Activated T-cell treated with anti-CD3 and anti-CD28 coated beads for 1 hour (primary cell): ENCODE data around the gene FAM240A.
"Not testable (repeated sequence)": the region's sequence is repeated elsewhere in the genome, so short reads cannot be mapped to it uniquely, and the experiment has no call there.

Experiments used
- DNase-seq: peaks from one replicate; pipeline ENCODE4 v3.0.0-alpha.2; 2020; ENCODE audit warnings: low read depth

Gene FAM240A

GRCh38 chr3:46586738-46587246 is 25.5 kb upstream of the FAM240A start:
- DNase-seq: no peak

GRCh38 chr3:46587268-46587667 is 25.1 kb upstream of the FAM240A start:
- DNase-seq: not testable (repeated sequence)

DNA sequence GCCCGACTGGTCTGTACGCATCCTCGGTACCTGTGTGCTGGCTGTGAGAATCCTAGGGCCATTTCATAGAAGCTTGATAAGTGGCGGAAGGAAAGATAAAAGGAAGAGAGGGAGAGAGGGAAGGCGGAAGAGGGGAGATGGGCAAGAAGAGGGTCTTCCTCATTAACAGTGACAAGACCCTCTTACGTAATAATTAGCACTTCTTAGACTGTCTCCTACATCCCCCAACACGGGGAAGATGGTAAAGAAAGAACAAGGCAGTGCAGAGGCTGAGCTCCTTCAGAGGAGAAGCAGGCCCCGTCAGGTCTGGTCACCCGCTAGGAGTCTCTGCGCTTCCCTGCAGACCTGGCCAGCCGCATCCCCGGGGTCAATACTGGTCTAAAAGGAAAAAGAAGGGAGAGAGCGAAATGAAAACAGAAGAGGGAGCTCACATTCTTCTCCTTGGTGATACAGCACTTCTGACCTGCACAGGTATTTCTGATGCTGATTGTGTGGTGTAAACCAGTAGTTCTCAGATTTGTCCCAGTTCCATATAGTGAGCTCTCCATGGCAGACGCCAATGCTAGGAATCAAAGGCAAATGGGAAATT is 19.0 kb upstream of the FAM240A start:
- DNase-seq: no peak

DNA sequence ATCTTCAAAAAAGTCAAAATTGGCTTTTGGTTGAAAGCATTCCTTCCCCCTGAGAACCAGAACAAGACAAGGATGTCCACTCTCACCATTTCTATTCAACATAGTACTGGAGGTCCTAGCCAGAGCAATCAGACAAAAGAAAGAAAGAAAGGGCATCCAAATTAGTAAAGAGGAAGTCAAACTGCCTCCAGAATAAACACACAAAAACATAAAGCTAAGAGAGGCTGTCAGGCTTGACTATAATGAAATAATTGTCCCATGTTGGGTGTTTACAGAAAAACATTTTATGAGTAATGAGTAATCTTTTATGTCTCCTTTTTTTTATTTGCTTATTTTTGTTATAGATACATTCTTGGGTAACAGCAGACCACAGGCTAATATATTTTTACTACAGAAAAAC is 18.3 kb upstream of the FAM240A start:
- DNase-seq: no peak

DNA sequence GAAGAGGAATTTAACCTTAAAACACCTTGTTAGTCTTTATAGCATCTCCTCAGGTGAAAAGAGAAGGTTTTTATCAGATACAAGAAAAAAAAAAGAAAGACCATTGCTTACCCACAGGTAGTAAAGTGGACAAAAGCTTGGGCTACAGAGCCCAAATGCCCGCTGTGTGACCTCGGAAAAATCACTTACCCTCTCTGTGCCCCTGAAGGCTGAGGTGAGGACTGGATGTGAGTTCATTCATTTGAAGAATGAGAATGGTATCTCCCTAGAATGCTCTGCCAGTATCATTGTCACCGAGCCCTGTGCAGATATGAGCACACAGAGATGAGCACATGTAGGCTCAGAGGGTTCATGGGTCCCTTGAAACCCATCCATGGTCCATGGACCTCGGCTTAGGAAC is 17.6 kb upstream of the FAM240A start:
- no peak for DNase-seq

GRCh38 chr3:46595819-46596314 is 16.5 kb upstream of the FAM240A start:
- no peak for DNase-seq

DNA sequence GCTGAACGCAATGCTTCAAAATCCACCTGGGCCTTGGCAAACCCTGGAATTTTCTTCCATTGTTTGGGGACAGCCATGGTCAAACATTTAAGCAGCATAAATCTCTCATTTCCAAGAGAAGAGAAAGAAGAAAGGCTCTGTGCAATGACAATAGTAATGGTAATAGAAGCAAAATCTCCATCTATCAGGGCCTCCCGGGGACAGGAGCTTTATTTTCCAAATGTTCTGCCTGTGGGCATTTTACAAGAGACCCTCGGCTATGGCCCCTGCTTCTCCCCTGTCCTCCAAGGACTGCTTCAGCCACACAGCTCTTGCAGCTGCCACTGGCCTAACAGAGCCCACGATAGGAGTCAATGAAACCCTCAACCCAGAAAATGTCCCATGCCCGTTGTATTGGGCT is 12.7 kb upstream of the FAM240A start:
- DNase-seq: no peak

DNA sequence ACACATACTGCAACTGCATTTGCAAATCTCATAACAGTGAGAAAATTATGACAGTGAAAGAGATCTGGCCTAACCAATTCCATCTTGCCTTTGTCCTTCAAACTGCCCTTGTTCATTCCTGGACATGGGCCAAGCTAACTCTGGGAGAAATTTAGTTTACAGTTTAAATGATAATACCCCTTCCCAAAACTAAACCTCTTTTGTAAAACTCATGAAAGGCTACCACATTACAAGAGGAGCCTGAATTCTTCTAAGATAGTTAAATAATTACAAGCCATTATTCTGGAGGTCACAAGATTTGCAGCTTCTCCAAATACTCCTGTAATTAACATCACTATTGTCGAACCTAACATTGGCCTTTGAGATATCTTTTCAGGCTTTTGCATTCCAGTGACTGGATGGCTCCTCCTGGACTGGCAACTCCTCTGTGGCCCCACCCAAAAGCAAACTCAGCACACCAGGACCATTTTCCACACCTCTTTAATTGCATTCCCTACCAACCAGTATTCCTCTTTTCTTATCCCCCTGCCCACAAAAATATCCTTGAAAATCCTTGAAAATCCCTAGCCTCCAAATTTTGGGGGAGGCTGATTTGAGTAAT is 8.8 kb upstream of the FAM240A start:
- DNase-seq: no peak

GRCh38 chr3:46604127-46604526 is 8.2 kb upstream of the FAM240A start:
- DNase-seq: no peak

DNA sequence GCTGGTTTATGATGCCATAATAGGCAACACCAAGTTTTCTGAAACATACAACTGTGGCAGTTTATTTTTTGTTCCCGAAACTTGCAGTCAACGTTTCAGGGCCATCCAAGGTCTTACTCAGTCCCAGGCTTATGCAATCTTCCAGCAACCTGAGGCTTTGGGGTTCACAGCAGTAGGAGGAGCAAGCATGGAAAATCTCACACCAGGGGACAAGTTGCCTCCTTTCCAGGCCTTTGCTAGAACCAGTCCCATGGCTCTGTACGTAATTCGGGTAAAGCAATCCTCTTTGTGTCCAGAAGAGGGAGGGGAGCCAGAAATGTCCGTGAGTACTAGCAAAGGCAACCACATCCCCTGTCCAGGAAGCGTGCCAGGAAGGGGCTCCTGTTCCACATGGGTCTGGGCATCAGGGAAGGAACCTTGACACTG is 4.7 kb upstream of the FAM240A start:
- DNase-seq: no peak

DNA sequence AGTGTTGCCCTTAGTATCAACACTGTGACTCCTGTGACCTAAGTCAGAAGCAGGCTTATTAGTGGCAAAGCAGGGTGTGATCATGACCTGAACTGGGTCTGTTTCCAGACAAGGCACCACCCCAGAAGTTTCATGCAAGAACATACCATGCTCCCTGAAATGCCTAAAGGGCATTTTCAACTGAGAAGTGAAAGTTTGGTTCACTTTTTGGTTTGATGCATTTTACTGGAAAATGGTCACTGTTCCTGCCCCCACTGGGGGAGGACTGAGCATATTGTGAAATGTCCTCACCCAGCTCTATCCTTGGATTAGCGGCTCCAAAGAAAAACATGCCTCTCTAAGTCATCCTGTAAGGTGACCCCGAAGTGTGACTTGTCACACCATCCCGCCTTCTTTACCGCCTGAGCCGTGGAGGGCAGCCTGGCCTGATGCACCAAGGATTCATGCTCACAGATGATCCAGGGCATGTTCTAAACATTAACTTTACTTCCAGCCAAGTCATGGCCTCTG is 3.1 kb upstream of the FAM240A start:
- DNase-seq: no peak

GRCh38 chr3:46609944-46610722 is 2.2 kb upstream of the FAM240A start:
- no peak for DNase-seq

GRCh38 chr3:46613313-46614005 is 1.1 kb downstream of the FAM240A start:
- DNase-seq: no peak

- DNase-seq: no peak
Observed at GRCh38 chr3:46614431-46614830, 2.1 kb downstream of the FAM240A start.

GRCh38 chr3:46615050-46615775 is 2.9 kb downstream of the FAM240A start:
- no peak for DNase-seq

DNA sequence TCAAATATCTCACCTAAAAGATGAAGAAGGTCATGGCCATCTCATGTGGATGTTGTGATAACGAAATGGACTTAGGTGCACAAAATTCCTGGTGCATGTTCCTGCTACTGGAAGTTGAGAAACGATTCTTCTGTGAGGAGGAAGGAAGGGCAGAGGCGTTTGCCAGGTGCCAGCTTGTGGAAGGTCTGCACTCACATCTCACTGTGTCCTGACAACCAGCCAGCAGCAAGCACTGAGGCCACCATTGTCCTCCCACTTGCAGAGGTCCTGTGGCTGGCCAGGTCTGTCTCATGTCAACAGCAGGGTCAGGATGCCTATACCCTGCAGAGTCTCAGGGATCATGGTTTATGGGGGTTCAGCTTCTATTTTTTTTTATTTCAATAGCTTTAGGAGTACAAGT is 3.7 kb downstream of the FAM240A start:
- no peak for DNase-seq

DNA sequence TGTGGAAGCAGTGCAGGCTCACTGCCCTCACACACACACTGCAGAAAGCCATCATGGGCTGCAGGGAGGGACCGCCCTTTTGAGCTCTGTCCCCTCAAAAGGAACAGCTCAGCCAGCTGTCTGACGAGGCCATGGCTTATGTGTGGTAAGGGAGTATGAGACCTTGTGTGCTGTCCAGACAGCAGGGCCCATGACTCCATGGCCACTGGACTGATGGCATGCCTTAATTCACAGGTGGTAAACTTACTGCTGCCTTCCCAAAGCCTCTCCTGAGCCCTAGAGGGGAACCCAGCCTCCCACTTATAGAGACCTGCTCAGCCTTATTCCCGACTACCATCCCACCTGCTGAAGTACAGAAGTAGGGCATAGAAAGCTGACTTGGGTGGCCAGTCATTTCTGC is 5.6 kb downstream of the FAM240A start:
- DNase-seq: no peak

GRCh38 chr3:46619845-46620778 is 7.8 kb downstream of the FAM240A start:
- no peak for DNase-seq

DNA sequence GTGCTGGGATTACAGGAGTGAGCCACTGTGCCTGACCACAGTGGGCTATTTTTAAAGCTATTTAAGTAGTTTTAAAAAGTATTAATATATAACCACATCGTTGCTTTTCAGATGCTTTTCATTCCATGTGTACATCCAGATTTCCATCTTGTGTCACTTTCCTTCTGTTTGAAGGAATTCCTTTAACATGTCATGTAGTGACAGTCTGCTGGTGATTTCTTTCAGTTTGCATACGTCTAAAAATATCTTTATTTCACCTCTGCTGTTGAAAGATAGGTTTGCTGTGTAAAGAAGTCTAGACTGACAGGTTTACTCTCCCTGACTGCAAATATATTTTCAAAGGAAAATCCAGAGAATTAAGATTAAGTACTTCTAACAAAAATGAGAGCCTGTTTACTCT is 12.2 kb downstream of the FAM240A start:
- no peak for DNase-seq

DNA sequence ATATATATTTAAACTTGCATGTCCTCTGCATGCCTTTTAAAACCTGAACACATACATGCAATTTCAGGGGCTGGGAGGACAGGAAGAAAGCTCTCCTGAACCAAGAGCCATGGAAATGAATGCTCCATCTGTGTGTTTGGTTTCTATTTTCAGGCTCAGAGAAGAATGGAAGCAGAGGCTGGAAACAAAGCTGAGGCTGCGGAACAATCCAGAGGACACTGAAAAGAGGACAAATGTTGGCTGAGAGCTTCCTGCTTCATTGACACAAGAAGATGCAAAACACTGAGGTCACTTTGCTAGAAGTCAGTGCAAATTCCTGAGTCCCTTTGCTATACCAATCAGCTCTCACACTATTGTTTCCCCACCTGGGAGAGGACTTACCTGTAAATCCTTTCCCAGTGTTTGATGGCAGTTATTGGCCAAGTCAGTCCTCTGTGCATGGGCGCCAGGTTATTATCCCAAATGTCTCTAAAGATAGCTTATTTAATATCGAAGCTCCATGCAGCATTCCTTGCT is 12.7 kb downstream of the FAM240A start:
- no peak for DNase-seq
